SK-N-SH treated with all-trans-retinoic acid at 6 μM for 48 hours (cell line): ENCODE measurements around the gene RPL7L1.
"Not testable (repeated sequence)": the region's sequence is repeated elsewhere in the genome, so short reads cannot be mapped to it uniquely, and the experiment has no call there.

Experiments
- ATAC-seq: fragments of 200-7000 bp; cut with Tn5 transposase; 3 replicates; pipeline ENCODE4 v1.9.1; 2020; ENCODE audit warnings: mild to moderate bottlenecking, moderate library complexity
- BACH2 ChIP-seq: fragments of 250-450 bp; sonication (Bioruptor Pico); IDR thresholded peaks from 2 replicates; pipeline ENCODE4 v1.9.0; 2021; ENCODE audit warnings: mild to moderate bottlenecking, borderline replicate concordance
- CREB5 ChIP-seq: fragments of 250-450 bp; sonication (Bioruptor Pico); IDR thresholded peaks from 2 replicates; pipeline ENCODE4 v1.5.1; 2020; ENCODE audit warnings: low read depth, mild to moderate bottlenecking, moderate library complexity
- CSRNP3 ChIP-seq: fragments of 250-450 bp; sonication (Bioruptor Pico); IDR thresholded peaks from 2 replicates; pipeline ENCODE4 v1.5.1; 2021; ENCODE audit warnings: mild to moderate bottlenecking, moderate library complexity
- ESRRG ChIP-seq: fragments of 250-450 bp; sonication (Bioruptor Pico); IDR thresholded peaks from 2 replicates; pipeline ENCODE4 v1.6.1; 2021; ENCODE audit warnings: mild to moderate bottlenecking
- GLIS3 ChIP-seq: fragments of 250-450 bp; sonication (Bioruptor Pico); IDR thresholded peaks from 2 replicates; pipeline ENCODE4 v1.5.0; 2020; ENCODE audit warnings: mild to moderate bottlenecking, moderate library complexity
- OSR1 ChIP-seq: fragments of 250-450 bp; sonication (Bioruptor Pico); IDR thresholded peaks from 2 replicates; pipeline ENCODE4 v1.8.0; 2022; ENCODE audit warnings: moderate library complexity, mild to moderate bottlenecking, inconsistent platforms
- POU6F1 ChIP-seq: fragments of 250-450 bp; sonication (Bioruptor Pico); IDR thresholded peaks from 2 replicates; pipeline ENCODE4 v1.8.0; 2021; ENCODE audit warnings: low read depth, mild to moderate bottlenecking, moderate library complexity, borderline replicate concordance
- PPARA ChIP-seq: fragments of 250-450 bp; sonication (Bioruptor Pico); IDR thresholded peaks from 2 replicates; pipeline ENCODE4 v1.5.0; 2020; ENCODE audit warnings: mild to moderate bottlenecking, borderline replicate concordance
- RARB ChIP-seq: fragments of 250-450 bp; sonication (Bioruptor Pico); IDR thresholded peaks from 2 replicates; pipeline ENCODE4 v1.8.0; 2021; ENCODE audit warnings: mild to moderate bottlenecking, moderate library complexity
- SNAI2 ChIP-seq: fragments of 250-450 bp; sonication (Bioruptor Pico); IDR thresholded peaks from 2 replicates; pipeline ENCODE4 v1.5.0; 2020; ENCODE audit warnings: mild to moderate bottlenecking, moderate library complexity
- TCF4 ChIP-seq: fragments of 250-450 bp; sonication (Bioruptor Pico); IDR thresholded peaks from 2 replicates; pipeline ENCODE4 v1.8.0; 2021; ENCODE audit warnings: mild to moderate bottlenecking, moderate library complexity, borderline replicate concordance
- TOX ChIP-seq: fragments of 250-450 bp; sonication (Bioruptor Pico); IDR thresholded peaks from 2 replicates; pipeline ENCODE4 v1.8.0; 2021; ENCODE audit warnings: mild to moderate bottlenecking, moderate library complexity, borderline replicate concordance
- ZC3H10 ChIP-seq: fragments of 250-450 bp; sonication (Bioruptor Pico); IDR thresholded peaks from 2 replicates; pipeline ENCODE4 v1.5.1; 2021; ENCODE audit warnings: mild to moderate bottlenecking, moderate library complexity
- ZFP3 ChIP-seq: fragments of 250-450 bp; sonication (Bioruptor Pico); IDR thresholded peaks from 2 replicates; pipeline ENCODE4 v1.5.0; 2020; ENCODE audit warnings: mild to moderate bottlenecking, moderate library complexity
- ZNF565 ChIP-seq: fragments of 450-650 bp; formaldehyde crosslinking; conservative IDR thresholded peaks from 2 replicates; pipeline ENCODE4 v1.5.0; 2020; ENCODE audit warnings: low read depth, mild to moderate bottlenecking, moderate library complexity
- ZNF70 ChIP-seq: fragments of 450-650 bp; formaldehyde crosslinking; IDR thresholded peaks from 2 replicates; pipeline ENCODE4 v1.5.0; 2020; ENCODE audit warnings: mild to moderate bottlenecking, moderate library complexity
- ZNF8 ChIP-seq: fragments of 450-650 bp; formaldehyde crosslinking; IDR thresholded peaks from 2 replicates; pipeline ENCODE4 v1.5.0; 2020; ENCODE audit warnings: mild to moderate bottlenecking, moderate library complexity
- TF ChIP-seq, protein P1 (sequence below): fragments of 250-450 bp; sonication (Bioruptor Pico); IDR thresholded peaks from 2 replicates; pipeline ENCODE4 v1.5.0; 2020; ENCODE audit warnings: mild to moderate bottlenecking, moderate library complexity

The RPL7L1 gene

GRCh38 chr6:42877695-42878094, 1.7 kb upstream of the RPL7L1 start (continued):
- TF ChIP-seq RARB (CRISPR knock-in tag) = no peak

GRCh38 chr6:42880240-42880817, 913 bp downstream of the RPL7L1 start:
- ATAC-seq = not testable (repeated sequence)

DNA sequence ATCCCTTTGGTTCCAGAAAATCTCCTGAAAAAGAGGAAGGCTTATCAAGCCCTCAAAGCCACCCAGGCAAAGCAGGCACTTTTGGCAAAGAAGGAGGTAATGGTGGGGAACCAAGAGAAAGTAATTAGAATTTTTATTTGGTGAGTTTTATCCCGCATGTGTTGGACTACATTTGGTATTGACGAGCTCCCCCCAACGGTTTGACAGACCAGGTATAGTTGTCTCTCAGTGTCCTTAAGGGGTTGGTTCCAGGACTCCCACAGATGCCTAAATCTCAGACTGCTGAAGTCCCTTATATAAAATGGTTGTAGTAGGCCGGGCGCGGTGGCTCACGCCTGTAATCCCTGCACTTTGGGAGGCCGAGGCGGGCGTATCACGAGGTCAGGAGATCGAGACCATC, 1.5 kb downstream of the RPL7L1 start:
- not testable (repeated sequence) for ATAC-seq

- TF ChIP-seq ZNF70 (CRISPR knock-in tag) (no peak), RARB (CRISPR knock-in tag) (no peak), ZNF8 (CRISPR knock-in tag) (no peak), PPARA (CRISPR knock-in tag) (no peak)
- ATAC-seq = no peak
These were observed 6.3 kb downstream of the RPL7L1 start for GRCh38 chr6:42885702-42886101.

DNA sequence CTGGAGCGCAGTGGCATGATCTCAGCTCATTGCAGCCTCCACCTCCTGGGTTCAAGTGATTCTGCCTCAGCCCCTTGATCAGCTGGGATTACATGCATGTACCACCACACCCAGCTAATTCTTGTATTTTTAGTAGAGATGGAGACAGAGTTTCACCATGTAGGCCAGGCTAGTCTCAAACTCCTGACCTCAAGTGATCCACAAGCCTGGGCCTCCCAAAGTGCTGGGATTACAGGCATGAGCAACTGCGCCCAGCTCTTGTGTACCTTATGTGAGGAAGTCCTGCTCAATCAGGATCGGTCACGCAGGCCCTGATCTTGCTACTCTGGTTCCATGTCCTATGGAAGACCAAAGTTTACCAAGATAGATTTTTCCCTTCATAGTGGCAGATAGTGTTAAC, 8.8 kb downstream of the RPL7L1 start:
- ATAC-seq = not testable (repeated sequence)

DNA sequence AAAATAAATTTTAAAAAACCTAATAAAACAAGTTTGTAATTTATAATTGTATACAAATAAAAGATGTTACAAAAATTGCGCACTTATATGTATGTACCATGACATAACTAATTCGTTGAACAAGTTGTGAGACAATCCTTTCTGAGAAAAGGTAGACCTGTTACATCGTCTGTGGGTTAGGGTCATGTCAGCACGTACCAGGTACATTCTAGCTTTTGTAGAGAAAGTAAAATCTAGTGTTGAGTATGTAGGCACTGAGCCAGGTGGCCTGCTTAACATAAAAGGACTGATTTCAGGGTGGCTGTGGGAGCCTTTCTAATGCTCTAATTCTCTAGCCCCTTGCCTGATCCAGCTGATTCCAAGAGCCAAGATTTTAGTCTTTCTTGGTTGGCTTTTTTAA, 10.4 kb downstream of the RPL7L1 start:
- TF ChIP-seq RARB (CRISPR knock-in tag) (no peak), CSRNP3 (CRISPR knock-in tag) (no peak), ZC3H10 (CRISPR knock-in tag) (no peak), ESRRG (CRISPR knock-in tag) (no peak), PPARA (CRISPR knock-in tag) (no peak), POU6F1 (no peak), ZNF565 (CRISPR knock-in tag) (no peak), BACH2 (CRISPR knock-in tag) (no peak), OSR1 (CRISPR knock-in tag) (no peak), ZFP3 (CRISPR knock-in tag) (no peak), SNAI2 (CRISPR knock-in tag) (no peak), TCF4 (CRISPR knock-in tag) (no peak), GLIS3 (no peak), CREB5 (CRISPR knock-in tag) (no peak), TOX (CRISPR knock-in tag) (no peak)
- TF ChIP-seq, protein P1, sequence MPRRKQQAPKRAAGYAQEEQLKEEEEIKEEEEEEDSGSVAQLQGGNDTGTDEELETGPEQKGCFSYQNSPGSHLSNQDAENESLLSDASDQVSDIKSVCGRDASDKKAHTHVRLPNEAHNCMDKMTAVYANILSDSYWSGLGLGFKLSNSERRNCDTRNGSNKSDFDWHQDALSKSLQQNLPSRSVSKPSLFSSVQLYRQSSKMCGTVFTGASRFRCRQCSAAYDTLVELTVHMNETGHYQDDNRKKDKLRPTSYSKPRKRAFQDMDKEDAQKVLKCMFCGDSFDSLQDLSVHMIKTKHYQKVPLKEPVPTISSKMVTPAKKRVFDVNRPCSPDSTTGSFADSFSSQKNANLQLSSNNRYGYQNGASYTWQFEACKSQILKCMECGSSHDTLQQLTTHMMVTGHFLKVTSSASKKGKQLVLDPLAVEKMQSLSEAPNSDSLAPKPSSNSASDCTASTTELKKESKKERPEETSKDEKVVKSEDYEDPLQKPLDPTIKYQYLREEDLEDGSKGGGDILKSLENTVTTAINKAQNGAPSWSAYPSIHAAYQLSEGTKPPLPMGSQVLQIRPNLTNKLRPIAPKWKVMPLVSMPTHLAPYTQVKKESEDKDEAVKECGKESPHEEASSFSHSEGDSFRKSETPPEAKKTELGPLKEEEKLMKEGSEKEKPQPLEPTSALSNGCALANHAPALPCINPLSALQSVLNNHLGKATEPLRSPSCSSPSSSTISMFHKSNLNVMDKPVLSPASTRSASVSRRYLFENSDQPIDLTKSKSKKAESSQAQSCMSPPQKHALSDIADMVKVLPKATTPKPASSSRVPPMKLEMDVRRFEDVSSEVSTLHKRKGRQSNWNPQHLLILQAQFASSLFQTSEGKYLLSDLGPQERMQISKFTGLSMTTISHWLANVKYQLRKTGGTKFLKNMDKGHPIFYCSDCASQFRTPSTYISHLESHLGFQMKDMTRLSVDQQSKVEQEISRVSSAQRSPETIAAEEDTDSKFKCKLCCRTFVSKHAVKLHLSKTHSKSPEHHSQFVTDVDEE = no peak
- peak; percentile 9; the same call in 2 of the 3 replicates for ATAC-seq
